ENCODE data around the gene POU2F1.
"Not testable (repeated sequence)": the region's sequence is repeated elsewhere in the genome, so short reads cannot be mapped to it uniquely, and the experiment has no call there.

DNA sequence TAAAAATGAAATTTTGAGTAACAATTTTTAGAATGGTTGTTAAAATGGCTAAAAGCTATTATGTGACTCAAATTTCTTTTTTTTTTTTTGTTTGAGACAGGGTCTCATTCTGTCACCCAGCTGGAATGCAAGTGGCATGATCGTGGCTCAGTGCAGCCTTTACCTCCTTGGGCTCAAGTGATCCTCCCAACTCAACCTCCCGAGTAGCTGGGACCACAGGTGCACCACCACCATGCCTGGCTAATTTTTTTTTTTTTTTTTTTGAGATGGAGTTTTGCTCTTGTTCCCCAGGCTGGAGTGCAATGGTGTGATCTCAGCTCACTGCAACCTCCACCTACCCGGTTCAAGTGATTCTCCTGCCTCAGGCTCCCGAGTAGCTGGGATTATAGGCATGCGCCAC, 24.5 kb downstream of the POU2F1 start:
- TF ChIP-seq, protein P1, sequence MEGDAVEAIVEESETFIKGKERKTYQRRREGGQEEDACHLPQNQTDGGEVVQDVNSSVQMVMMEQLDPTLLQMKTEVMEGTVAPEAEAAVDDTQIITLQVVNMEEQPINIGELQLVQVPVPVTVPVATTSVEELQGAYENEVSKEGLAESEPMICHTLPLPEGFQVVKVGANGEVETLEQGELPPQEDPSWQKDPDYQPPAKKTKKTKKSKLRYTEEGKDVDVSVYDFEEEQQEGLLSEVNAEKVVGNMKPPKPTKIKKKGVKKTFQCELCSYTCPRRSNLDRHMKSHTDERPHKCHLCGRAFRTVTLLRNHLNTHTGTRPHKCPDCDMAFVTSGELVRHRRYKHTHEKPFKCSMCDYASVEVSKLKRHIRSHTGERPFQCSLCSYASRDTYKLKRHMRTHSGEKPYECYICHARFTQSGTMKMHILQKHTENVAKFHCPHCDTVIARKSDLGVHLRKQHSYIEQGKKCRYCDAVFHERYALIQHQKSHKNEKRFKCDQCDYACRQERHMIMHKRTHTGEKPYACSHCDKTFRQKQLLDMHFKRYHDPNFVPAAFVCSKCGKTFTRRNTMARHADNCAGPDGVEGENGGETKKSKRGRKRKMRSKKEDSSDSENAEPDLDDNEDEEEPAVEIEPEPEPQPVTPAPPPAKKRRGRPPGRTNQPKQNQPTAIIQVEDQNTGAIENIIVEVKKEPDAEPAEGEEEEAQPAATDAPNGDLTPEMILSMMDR (IDR thresholded peaks at IDR 0.05), result not testable (repeated sequence)
- TF ChIP-seq EZH2phosphoT487 (IDR thresholded peaks at IDR 0.05), result not testable (repeated sequence)

All from neural progenitor cell (in vitro differentiated cells).